GM18526 (cell line): ENCODE results near the gene TMEM42.

Experiments used
- POLR2A ChIP-seq: IDR thresholded peaks from 3 replicates; pipeline ENCODE4 v1.6.1; 2011; ENCODE audit not compliant: insufficient read length; ENCODE audit errors: extremely low read depth

Gene TMEM42

DNA sequence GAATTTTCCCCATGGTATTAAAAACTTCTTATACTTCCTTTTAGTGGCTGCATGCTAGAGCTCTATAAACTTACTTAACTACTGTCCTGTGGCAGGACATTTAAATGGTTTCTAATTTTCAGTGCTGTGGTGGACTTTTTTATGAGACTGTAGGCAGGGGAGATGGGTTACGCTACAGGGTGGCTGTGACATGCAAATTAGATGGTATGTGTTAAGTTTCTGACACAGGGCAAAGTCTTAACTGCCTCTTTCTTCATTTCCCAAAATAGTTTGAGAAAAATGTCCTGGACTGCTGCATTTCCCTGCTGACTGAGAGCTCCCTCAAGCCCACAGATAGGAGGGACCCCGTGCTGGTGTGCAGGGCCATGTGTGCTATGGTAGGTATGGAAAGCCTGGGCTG is 34.7 kb downstream of the TMEM42 start:
- TF ChIP-seq POLR2A = no peak

DNA sequence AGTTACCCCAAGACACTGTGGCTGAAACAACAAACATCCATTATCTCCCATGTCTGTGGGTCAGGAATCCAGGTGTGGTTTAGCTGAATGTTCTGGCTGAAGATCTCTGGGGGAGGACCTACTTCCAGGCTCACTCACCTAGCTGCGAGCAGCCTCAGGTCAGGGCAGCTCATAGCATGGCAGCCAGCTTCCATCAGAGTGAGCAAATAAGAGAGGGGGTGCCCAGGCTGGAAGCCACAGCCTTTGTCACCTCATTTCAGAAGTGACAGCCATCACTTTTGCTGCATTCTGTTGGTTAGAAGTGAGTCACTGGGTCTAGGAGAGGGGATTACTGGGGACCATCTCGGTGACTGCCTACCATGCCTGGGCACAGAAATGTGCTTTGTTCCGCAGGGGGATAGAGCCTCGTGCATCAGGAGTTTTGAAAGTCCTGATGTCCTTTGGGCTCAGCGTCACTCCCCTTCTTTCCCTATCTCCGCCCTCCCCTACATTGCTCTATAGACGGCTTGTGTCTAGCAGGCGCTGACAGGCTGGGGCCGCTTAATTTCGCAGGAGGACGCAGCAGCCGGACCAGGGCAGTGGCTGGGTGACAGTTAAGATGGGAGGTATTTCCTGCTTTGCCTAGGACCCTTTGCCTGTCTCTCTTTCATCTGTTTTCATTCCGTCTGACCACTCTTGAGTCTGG is 38.1 kb downstream of the TMEM42 start:
- TF ChIP-seq POLR2A = no peak

DNA sequence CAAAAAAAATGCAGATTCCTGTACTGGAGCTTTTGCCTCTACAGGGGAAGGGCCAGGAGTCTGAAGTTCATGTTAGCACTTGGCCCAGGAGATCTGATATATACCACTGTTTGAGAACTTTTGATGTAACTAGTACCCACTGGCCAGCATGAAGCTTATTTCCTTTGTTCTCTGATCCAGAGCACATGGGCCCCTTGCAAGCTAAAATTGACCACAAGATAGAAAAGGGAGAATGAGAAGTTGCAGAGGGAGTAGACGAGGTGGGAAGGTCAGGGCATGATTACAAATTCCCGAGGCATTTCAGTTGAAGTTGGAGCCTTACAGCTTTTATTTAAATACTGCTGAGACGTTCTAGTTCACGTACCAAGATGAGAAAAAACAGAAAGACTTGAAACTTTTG is 40.9 kb downstream of the TMEM42 start:
- no peak for TF ChIP-seq POLR2A

DNA sequence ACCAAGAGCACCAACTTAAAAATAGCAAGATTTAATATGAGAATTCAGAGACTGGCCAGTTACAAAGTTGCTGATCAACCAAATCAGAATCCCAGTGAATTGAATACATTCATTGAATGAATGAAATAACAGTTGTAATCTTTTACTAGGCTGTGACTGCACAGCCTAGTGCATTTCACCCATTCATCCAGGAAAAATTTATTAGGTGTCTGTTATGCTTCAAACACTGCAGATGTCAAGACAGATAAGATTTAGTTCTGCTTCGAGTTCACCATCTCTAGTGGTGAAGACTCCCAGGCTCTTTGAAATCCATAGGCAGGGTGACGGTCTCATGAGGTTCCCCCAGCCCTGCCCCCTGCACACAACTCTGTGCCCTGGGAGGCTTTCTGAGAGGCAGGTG is 41.6 kb downstream of the TMEM42 start:
- no peak for TF ChIP-seq POLR2A

DNA sequence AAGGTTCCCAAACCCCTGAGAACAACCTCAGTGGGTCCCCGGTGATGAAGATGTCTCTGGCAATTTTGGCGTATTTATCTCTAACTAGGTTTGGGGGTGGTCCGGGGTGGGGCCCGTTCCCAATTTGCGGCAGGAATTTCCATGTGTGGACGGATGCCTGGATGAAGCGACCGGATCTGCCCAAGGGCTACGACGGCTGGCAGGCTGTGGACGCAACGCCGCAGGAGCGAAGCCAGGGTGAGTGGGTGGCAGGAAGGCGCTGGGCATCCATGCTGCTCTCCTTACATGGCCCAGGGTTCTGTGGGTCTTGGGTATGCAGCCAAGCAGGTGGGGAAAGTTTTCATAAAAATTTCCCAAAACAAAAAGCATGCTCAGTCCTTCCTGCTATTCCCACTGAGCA is 42.0 kb downstream of the TMEM42 start:
- no peak for TF ChIP-seq POLR2A

DNA sequence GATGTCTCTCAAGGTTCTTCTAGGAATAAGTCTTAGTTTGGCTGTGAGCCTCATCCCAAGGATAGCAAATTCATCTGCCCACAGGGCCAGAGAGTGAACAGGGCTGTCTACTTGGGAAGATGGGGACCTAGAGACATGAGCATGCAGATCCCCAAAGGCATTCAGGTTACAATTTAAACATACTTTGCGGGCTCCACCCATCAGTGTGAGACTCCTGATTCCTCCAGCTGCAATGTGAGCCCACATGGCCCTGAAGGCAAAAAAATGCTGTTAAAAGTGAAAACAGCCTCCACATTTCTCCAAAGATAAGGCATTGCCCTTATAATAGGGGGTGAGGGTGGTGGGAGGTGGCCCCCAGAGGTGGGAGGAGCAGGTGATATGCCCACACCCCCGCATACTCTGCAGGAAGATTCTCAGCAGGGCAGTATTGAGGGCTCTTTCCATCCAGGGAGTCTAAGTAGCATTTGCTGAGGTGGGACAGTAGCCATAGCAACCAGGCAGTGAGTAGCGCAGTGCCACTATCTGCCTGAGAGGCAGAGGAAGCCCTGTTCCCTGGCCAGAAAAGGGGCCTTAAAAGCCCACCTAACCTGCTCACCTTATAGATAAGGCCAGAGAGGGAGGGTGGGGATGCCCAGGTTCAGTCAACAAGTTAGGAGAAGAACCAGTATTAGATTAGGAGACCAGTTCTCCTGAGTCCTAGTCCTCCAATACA is 43.9 kb downstream of the TMEM42 start:
- no peak for TF ChIP-seq POLR2A

DNA sequence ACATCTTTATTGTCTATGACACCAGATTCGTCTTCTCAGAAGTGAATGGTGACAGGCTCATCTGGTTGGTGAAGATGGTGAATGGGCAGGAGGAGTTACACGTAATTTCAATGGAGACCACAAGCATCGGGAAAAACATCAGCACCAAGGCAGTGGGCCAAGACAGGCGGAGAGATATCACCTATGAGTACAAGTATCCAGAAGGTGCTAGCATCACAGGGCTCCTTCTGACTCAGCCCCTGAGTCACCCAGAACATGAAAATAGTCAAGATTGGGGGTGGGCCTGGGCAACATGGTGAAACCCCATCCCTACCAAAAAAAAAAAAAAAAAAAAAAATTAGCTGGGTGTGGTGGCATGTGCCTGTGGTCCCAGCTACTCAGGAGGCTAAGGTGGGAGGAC is 45.3 kb downstream of the TMEM42 start:
- no peak for TF ChIP-seq POLR2A

DNA sequence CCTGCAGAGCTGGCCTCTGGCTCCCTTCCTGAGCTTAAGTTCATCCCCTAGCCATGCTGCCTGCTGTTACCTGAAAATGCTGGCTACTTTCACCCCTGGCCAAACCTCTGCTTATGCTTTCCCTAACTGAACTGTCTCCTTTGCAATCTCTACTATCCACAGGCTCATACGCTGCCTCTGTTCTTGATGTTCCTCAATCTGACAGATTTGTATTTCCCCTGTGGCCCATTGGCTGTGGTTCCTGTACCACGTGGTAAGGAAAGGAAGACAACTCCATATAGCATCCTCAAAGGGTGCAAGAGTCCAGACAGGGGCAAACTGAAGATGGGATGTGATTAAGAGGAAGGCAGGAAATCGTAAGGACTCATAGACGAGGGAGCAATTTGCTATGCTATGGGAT is 45.9 kb downstream of the TMEM42 start:
- TF ChIP-seq POLR2A = no peak

DNA sequence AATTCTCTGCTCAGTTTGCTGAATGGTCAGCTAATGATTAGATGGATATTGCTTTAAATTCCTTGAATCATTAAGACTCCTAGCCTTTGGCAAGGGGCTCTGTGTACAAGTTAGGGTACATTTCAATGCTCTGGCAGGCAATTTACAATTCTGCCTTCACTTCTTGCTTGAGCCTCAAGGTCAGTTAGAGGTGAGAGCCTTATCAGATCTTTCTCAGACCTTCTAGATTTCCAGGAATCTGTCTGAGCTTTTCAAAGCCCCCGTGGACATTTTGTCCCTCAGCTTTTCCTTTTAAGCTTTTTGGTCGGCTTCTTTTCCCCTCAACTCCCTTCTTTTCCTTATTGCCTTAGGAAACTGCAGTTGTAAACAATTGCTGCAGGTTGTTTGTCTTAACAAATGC is 47.4 kb downstream of the TMEM42 start:
- TF ChIP-seq POLR2A = no peak

DNA sequence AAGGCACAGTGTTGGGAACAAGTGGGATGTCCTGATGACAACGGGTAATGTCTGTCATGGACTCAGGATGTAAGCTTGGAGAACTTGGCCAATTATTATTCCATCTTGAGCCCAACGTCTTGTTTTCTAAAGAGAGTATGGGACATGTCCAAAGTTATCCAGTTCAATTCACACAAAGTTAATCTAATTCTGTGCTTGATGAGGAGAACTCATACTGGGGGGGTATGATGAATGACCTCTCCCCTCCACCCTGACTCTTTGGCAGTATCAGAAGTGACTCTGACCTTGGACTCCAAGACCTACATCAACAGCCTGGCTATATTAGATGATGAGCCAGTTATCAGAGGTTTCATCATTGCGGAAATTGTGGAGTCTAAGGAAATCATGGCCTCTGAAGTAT is 49.0 kb downstream of the TMEM42 start:
- TF ChIP-seq POLR2A = no peak

DNA sequence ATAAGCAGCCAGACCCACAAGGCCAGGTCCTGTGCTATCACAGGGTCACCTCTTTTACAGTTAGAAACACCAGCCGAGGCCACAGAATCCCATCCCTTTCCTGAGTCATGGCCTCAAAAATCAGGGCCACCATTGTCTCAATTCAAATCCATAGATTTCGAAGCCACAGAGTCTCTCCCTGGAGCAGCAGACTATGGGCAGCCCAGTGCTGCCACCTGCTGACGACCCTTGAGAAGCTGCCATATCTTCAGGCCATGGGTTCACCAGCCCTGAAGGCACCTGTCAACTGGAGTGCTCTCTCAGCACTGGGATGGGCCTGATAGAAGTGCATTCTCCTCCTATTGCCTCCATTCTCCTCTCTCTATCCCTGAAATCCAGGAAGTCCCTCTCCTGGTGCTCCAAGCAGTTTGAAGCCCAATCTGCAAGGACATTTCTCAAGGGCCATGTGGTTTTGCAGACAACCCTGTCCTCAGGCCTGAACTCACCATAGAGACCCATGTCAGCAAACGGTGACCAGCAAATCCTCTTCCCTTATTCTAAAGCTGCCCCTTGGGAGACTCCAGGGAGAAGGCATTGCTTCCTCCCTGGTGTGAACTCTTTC is 52.3 kb downstream of the TMEM42 start:
- TF ChIP-seq POLR2A = no peak

DNA sequence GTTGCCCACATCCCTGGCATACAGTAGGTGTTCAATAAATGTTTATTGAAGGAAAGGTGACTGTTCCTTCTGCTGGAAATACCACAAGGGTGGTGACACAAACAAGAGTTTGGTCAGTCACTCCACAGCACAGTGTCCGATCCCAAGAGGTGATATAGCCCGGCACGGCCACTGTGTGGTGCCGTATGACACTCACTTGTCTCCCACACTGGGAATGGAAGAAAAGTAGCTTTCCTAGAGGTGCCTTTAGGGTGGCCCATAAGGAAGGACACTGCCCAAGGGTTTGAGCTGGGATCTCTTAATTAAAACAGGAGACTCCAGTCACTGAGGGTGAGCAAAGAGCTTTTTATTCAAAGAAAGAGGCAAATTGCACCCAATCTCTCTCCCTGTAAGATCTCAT is 53.2 kb downstream of the TMEM42 start:
- no peak for TF ChIP-seq POLR2A
